Activated CD8-positive, alpha-beta T cell treated with anti-CD3 and anti-CD28 coated beads, Interleukin-2, amount 10 ng/mL, durations not matched to agents 7 days and 5 days (primary cell): ENCODE results near the gene TP53RK. TPM values are rescaled to one million over a fixed set of nuclear protein-coding genes. Genes with fewer than 3 reads are reported as not detected.
"Not testable (repeated sequence)": the region's sequence is repeated elsewhere in the genome, so short reads cannot be mapped to it uniquely, and the experiment has no call there.

ENCODE experiments used
- ATAC-seq: fragments of 150-1000 bp; cut with Tn5 transposase; one replicate; pipeline ENCODE4 v1.10.0; 2021; ENCODE audit warnings: moderate library complexity
- CTCF ChIA-PET: fragments of 350-600 bp; sonication (Branson Sonifier 250); formaldehyde crosslinking; loops from one replicate; lab custom pipeline; 2021; ENCODE audit warnings: antibody characterized with exemption; lab: Charles Lee
- POLR2A ChIA-PET: fragments of 350-600 bp; sonication (Branson Sonifier 250); formaldehyde crosslinking; loops from one replicate; lab custom pipeline; 2021; ENCODE audit warnings: antibody characterized with exemption; lab: Charles Lee
- DNase-seq: peaks from one replicate; pipeline ENCODE4 v3.0.0-alpha.2; 2020
- H3K27ac Mint-ChIP-seq: one replicate; pipeline ENCODE4 v1.8.0; 2021; ENCODE audit warnings: mild to moderate bottlenecking, mixed read lengths
- H3K27me3 Mint-ChIP-seq: one replicate; pipeline ENCODE4 v1.8.0; 2021; ENCODE audit warnings: low read depth, mixed read lengths
- H3K36me3 Mint-ChIP-seq: one replicate; pipeline ENCODE4 v1.8.0; 2021; ENCODE audit warnings: low read depth, mixed read lengths
- H3K4me1 Mint-ChIP-seq: one replicate; pipeline ENCODE4 v1.8.0; 2021; ENCODE audit warnings: low read depth, mixed read lengths
- H3K4me3 Mint-ChIP-seq: one replicate; pipeline ENCODE4 v1.8.0; 2021; ENCODE audit warnings: mild to moderate bottlenecking, mixed read lengths
- H3K9me3 Mint-ChIP-seq: one replicate; pipeline ENCODE4 v1.8.0; 2022; ENCODE audit warnings: mixed read lengths; ENCODE audit not compliant: insufficient read depth
- total RNA-seq, 2 experiments: library from RNA; stranded (reverse); gene quantifications; one replicate each; pipeline ENCODE4 v1.2.3, GENCODE V29; 2021

The TP53RK gene
- total RNA-seq, 2 experiments from 2014 or later: 15.8 to 15.9 TPM

DNA sequence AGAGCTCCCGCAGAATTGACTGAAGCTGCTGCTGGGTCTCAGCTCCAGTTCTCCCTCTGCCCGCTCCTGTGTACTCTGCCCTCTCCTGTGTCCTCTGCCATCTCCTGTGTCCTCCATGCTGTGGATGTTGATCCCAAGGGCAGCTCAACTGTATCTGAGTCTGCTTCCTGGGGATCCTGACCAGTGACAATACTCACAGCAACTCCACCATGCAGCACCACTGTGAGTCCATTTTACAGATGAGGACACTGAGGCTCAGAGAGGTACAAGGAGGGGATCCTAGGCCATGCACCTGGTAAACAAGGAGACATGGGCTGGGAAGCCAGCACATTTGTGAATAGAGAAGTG, 8.6 kb downstream of the TP53RK start:
- ChIA-PET POLR2A (no interaction called here), CTCF (interaction anchor here (0.7 to 6.9 kb wide), 19 partner anchors 9 to 168 kb away, joined by 3 to 79 read pairs (median 5); partner anchors contain the start of genes OCSTAMP and TP53RK)
- Mint-ChIP-seq H3K27ac (no peak overlapping the region), H3K36me3 (peaks cover 8% of the 10 kb centered on the region), H3K9me3 (no peaks in the 10 kb centered on the region), H3K4me3 (no peak overlapping the region), H3K4me1 (peaks cover 16% of the 10 kb centered on the region), H3K27me3 (no peaks in the 10 kb centered on the region)
- no peak for ATAC-seq
- no peak for DNase-seq

DNA sequence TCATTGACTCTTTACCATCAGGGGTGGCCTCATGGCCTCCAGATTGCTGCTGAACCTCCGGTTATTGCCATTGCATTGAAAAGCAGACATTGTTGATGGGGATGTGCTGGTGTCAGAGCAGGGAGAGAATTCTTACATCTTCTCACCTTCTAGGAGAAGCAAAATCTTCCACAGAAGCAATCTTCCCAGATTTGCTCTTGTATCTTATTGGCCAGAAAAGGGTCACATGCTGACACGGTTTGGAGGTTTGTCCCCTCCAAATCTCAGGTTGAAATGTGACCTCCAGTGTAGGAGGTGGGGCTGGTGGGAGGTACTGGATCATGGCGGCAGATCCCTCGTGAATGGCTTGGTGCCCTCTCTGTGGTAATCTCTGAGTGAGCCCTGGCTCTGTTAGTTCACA, 10.7 kb downstream of the TP53RK start:
- DNase-seq (no peak), ATAC-seq (no peak)
- no peak overlapping the region for H3K27ac Mint-ChIP-seq
- no peak overlapping the region for H3K4me3 Mint-ChIP-seq
- no peaks in the 10 kb centered on the region for H3K9me3 Mint-ChIP-seq
- POLR2A ChIA-PET: no interaction called here
- no peaks in the 10 kb centered on the region for H3K36me3 Mint-ChIP-seq
- no peaks in the 10 kb centered on the region for H3K27me3 Mint-ChIP-seq
- peaks cover 12% of the 10 kb centered on the region for H3K4me1 Mint-ChIP-seq
- CTCF ChIA-PET: interaction anchor here (1.2 to 6.9 kb wide), 2 partner anchors 9 to 134 kb away, joined by 4 to 79 read pairs; no protein-coding TSS in a partner anchor

DNA sequence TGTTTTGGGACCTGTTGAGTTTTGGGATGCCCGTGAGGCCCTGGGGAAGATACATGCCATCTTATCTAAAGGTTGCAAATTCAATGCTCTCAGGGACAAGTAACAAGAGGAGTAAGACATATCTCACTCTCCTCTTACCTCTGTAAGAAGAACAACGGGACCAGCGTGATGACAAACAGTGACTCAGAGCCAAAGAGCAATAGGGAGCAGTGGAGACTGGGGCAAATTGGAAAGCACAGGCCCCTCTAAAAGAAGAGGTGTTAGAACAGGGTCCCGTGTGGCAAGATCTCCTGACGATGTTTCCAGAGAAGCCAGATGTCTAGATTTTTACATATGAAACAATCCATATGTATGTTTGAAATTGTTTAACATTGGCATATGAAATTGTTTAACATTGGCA, 11.6 kb downstream of the TP53RK start:
- DNase-seq (no peak), ATAC-seq (no peak)
- peaks cover 10% of the 10 kb centered on the region for H3K4me1 Mint-ChIP-seq
- H3K27ac Mint-ChIP-seq: no peak overlapping the region
- CTCF ChIA-PET: interaction anchor here (6.9 kb wide), 1 partner anchor 133 kb away, joined by 79 read pairs; no protein-coding TSS in a partner anchor
- POLR2A ChIA-PET: no interaction called here
- H3K4me3 Mint-ChIP-seq: no peak overlapping the region
- H3K9me3 Mint-ChIP-seq: no peaks in the 10 kb centered on the region
- H3K36me3 Mint-ChIP-seq: no peaks in the 10 kb centered on the region
- H3K27me3 Mint-ChIP-seq: no peaks in the 10 kb centered on the region

DNA sequence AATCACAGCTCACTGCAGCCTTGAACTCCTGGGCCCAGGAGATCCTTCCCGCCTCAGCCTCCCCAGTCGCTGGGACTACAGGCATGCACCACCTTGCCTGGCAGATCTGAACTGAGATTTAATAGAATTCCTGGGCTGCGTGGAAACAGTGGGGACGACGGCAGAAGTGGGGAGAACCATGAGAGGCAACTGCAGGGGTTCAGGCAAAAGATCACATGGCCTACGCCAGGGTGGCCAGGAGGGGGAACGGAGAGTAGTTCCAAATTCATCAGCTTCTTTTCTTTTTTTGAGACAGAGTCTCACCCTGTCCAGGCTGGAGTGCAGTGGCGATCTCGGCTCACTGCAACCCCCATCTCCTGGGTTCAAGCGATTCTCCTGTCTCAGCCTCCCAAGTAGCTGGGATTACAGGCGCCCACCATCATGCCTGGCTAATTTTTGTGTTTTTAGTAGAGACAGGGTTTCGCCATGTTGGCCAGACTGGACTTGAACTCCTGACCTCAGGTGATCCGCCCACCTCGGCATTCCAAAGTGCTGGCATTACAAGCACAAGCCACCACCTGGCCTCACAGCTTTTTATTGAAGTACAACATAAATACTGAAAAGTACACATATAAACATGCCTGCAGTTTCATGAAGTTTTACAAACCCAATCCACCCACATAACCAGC, 12.5 kb downstream of the TP53RK start:
- H3K4me3 Mint-ChIP-seq, CTCF ChIA-PET, POLR2A ChIA-PET, ATAC-seq, H3K27me3 Mint-ChIP-seq, H3K9me3 Mint-ChIP-seq, H3K36me3 Mint-ChIP-seq, H3K27ac Mint-ChIP-seq, DNase-seq, H3K4me1 Mint-ChIP-seq: not testable (repeated sequence)

DNA sequence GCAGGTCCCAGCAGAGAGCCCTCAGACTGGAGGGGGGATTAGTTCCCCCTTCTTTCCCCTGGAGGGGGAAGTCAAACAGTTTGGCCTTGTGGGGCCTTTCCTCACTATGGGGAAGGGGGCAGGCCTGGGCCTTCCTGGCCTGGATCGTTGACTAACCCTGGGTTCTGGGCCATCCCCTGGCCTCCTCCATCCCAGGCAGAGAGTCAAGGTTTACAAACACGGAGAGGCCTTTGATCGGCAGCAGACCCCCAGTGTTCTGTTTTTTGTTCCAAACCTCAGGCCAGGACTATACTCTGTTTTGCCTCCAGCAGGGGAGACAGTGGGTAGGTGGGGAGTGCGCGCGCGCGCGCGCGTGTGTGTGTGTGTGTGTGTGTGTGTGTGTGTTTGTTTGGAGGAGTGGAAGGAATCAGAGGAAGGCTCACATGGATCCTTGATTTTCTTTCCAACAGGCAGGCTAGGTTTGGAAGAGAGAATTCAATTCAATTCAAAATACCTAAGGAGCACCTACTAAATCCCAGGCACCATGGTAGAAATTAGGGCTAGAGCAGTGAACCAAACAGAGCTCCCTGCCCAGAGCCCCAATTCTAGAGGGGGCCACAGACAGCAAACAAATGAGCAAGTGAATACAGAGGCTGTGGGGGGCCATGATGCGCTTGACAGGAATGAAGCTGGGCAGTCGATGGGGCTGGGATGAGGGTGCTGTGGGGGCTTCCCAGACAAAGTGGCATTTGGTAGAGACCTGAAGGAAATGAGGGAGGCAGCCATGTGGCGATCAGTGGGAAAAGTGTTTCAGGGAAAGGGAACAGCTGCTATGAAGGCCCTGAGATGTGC, 14.8 kb downstream of the TP53RK start:
- POLR2A ChIA-PET: interaction anchor here (0.6 kb wide), 1 partner anchor 129 kb away, joined by 4 read pairs; no protein-coding TSS in a partner anchor
- H3K36me3 Mint-ChIP-seq: no peaks in the 10 kb centered on the region

DNA sequence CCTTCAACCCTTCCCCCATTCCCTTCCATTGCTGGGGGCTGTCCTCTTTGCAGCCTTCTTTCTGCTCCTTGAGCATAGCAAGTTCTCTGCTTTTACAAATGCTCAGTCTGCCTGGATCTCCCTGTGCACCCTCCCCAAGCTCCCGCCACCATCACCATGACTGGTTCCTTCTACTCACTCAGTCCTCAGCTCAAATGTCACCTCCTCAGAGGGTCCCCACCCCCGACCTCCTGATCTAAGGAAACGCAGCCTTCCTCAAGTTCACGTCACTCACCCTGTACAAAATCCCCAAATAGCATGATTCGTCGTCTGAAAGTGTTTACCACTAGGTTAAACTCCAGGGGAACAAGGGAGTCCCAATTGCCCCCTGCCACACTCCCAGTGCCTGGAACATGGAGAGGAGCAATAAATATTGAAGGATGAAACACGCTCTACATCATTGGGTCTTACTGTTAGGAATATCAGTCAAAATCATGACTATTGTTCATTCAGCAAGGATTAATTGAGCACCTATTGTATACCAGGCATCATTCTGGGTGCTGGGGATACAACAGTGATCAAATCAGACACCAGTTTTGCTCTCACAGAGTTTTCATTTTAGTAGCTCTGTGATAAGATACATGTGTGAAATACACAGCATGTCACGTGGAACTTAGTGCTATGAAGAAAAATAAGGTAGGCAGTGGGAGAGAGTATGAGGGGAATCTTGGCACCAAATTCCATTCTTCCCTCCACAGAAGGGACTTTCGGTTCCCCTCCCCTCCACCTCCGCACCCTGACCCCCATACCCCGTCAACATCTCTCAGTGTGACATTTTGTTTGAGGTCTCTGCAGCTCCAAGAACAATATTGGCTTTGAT, 15.6 kb downstream of the TP53RK start:
- no peak for ATAC-seq
- POLR2A ChIA-PET: no interaction called here
- no peak for DNase-seq
- H3K36me3 Mint-ChIP-seq: no peaks in the 10 kb centered on the region
- no peak overlapping the region for H3K27ac Mint-ChIP-seq
- H3K4me1 Mint-ChIP-seq: no peaks in the 10 kb centered on the region
- peaks cover 4% of the 10 kb centered on the region for H3K9me3 Mint-ChIP-seq
- H3K27me3 Mint-ChIP-seq: no peaks in the 10 kb centered on the region
- H3K4me3 Mint-ChIP-seq: no peak overlapping the region
- CTCF ChIA-PET: no interaction called here

More for the DNA sequence above, 14.8 kb downstream of the TP53RK start:
- no peak for ATAC-seq
- Mint-ChIP-seq H3K4me3 (no peak overlapping the region), H3K27me3 (no peaks in the 10 kb centered on the region), H3K27ac (no peak overlapping the region), H3K4me1 (no peaks in the 10 kb centered on the region), H3K9me3 (peaks cover 4% of the 10 kb centered on the region)
- CTCF ChIA-PET: no interaction called here
- DNase-seq: no peak

DNA sequence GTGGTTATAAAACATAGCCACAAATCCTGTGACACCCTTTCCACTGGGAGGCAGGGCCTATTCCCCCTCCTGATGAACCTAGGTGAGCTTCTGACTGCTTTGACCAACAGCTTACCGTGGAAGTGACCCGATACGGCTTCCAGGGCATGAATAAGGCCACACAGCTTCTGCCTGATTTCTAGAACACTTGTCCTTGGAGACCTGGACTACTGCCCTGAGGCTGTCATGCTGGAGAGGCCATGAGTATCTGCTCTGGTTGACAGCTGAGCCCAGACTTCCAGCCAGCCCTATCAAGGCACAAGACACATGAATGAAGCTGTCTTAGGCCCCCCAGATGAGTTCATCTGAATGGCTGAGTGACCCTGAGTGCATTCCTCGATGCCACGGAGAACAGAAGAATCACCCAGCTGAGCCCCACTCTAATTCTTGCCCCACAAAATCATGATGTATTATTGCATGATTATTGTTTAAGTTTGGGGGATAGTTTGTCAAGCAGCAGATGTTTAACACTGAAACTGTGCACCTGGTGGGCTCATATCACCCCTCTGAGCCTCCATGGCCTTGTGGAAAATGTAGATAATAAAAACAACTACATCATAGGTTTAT, 16.6 kb downstream of the TP53RK start:
- DNase-seq (no peak), ATAC-seq (no peak)
- H3K27me3 Mint-ChIP-seq: no peaks in the 10 kb centered on the region
- ChIA-PET POLR2A (no interaction called here), CTCF (interaction anchor here (0.9 to 1.3 kb wide), 2 partner anchors 8 to 128 kb away, joined by 3 read pairs; no protein-coding TSS in a partner anchor)
- H3K4me3 Mint-ChIP-seq: no peak overlapping the region
- no peaks in the 10 kb centered on the region for H3K4me1 Mint-ChIP-seq
- H3K27ac Mint-ChIP-seq: no peak overlapping the region
- peaks cover 4% of the 10 kb centered on the region for H3K9me3 Mint-ChIP-seq
- no peaks in the 10 kb centered on the region for H3K36me3 Mint-ChIP-seq

DNA sequence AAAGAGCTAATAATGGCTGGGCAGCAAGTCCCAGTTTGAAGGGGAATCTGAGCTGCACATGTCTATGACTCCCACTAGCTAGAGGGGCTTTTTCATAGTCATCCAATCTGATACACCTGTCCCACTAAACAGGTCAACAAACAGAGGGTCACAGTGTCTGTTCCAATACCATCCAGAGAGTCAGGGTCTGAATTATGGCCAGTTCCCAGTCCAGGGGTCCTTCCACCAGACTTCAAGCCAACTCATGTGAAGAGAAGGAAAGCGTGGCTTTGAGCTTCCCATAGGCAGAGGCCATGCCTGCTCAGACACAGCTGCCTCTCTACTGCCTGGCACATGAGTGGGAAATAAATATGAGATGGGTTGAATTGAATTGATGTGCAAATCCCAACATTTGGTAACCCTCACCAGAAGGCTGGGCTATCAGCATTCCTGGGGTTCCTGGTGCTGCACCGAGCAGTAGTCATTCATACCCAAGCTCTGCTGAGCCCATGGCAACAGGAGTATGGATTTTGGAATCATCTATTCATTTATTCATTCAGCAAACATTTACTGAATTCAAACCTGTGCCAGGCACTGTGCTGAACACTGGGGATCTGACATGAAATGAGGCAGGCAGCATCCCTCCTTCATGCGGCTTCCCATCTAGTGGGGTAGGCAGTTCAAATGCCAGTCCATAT, 17.2 kb downstream of the TP53RK start:
- ChIA-PET CTCF (interaction anchor here (0.9 to 1.3 kb wide), 2 partner anchors 9 to 127 kb away, joined by 3 read pairs; no protein-coding TSS in a partner anchor), POLR2A (interaction anchor here (0.6 kb wide), 1 partner anchor 31 kb away, joined by 3 read pairs; no protein-coding TSS in a partner anchor)
- ATAC-seq (no peak), DNase-seq (no peak)
- Mint-ChIP-seq H3K4me3 (no peak overlapping the region), H3K4me1 (no peaks in the 10 kb centered on the region), H3K36me3 (no peaks in the 10 kb centered on the region), H3K27ac (no peak overlapping the region), H3K27me3 (no peaks in the 10 kb centered on the region), H3K9me3 (peaks cover 4% of the 10 kb centered on the region)

DNA sequence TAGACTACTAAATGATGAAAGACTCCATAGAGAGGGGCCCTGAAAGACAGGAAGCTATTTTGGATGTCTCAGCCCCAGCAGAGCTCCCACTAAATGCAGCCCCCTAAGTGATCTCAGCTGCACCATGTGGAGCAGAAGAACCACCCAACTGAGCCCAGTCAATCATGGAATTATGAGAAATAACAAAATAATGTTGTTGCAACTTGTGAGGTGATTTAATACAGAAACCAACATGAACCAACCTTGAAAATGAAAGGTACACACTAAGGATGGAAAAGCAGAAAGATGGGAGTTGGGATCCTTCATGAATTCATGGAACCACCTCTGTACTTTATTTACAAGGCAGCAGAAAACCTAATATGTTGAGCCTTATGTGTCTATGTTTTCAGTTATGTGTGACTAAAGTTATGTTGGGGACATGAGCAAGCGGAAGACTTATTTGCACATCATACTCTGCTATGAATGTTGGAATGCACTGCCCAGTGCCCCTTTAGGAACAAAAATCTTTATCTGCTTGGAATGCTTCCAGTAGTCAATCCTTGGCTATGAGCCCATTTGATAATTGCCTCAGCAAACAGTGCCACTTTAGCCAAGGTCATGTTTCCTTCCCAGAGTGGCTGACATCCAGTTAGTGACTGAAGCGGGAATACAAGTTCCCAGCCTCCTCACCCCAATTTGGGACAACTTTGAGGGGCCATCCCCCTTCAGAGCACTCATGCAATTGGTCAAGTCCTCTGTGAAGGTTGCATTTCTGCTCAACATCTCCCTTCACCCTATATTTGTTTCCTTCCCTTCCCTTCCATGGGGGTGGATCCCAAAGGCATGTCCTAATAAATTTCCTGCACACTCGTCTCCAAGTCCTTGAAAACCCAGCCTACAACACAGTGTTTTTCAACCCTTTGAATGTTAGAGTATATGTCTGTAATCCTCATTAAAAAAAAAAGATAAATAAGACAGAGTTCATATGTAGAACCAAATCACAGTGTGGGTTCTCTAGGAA, 18.4 kb downstream of the TP53RK start:
- Mint-ChIP-seq H3K27me3 (no peaks in the 10 kb centered on the region), H3K27ac (no peak overlapping the region), H3K36me3 (no peaks in the 10 kb centered on the region), H3K4me3 (no peak overlapping the region), H3K9me3 (peaks cover 4% of the 10 kb centered on the region), H3K4me1 (no peaks in the 10 kb centered on the region)
- ChIA-PET CTCF (interaction anchor here (1.3 kb wide), 1 partner anchor 10 kb away, joined by 3 read pairs; no protein-coding TSS in a partner anchor), POLR2A (no interaction called here)
- DNase-seq (no peak), ATAC-seq (no peak)

DNA sequence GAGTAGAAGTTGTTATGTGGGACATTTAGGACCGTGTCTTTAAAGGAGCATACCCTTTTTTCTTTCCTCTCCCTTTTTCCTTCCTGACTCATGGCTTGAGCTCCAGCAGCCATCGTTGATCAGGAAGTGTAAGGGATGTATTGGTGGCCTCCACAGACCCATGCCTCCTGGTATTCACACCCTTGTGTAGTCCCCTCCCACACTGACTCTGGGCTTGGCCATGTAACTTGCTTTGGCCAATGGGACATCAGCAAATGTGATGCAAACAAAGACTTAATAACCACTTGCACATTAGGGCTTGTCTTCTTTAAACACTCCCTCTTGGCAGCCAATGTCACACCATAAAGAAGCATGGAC, 19.0 kb downstream of the TP53RK start:
- ATAC-seq (no peak), DNase-seq (no peak)
- Mint-ChIP-seq H3K27ac (no peak overlapping the region), H3K36me3 (no peaks in the 10 kb centered on the region), H3K4me3 (no peak overlapping the region), H3K4me1 (no peaks in the 10 kb centered on the region), H3K9me3 (peaks cover 4% of the 10 kb centered on the region), H3K27me3 (no peaks in the 10 kb centered on the region)
- CTCF ChIA-PET: no interaction called here
- POLR2A ChIA-PET: interaction anchor here (0.8 kb wide), 1 partner anchor 131 kb away, joined by 4 read pairs; no protein-coding TSS in a partner anchor
